Stimulated activated CD8-positive, alpha-beta memory T cell treated with anti-CD3 and anti-CD28 coated beads, Interleukin-15, amount 100 ng/mL, for 1 hour (primary cell): Measurements from ENCODE around the gene GOLGA8M.
"Not testable (repeated sequence)": the region's sequence is repeated elsewhere in the genome, so short reads cannot be mapped to it uniquely, and the experiment has no call there.

Experiments
- DNase-seq: peaks from one replicate; pipeline ENCODE4 v3.0.0-alpha.2; 2020; ENCODE audit warnings: low read depth

Gene GOLGA8M

GRCh38 chr15:28656018-28656360 is 56.2 kb downstream of the GOLGA8M start:
- not testable (repeated sequence) for DNase-seq

GRCh38 chr15:28655329-28656017 is 56.7 kb downstream of the GOLGA8M start:
- not testable (repeated sequence) for DNase-seq

GRCh38 chr15:28654194-28654593 is 58.0 kb downstream of the GOLGA8M start:
- DNase-seq, result not testable (repeated sequence)

GRCh38 chr15:28652538-28652937 is 59.7 kb downstream of the GOLGA8M start:
- DNase-seq, result not testable (repeated sequence)
